Measurements from ENCODE around the gene NEFH. TPM values are rescaled to one million over a fixed set of nuclear protein-coding genes. Genes with fewer than 3 reads are reported as not detected.

The NEFH gene
- 0.56 and 0.63 TPM in 2 replicates for total RNA-seq

GRCh38 chr22:29479417-29480261 is at the start of gene NEFH:
Gene NEFH (plus strand): TSS chr22:29480218. CDS start chr22:29480263, 45 bp downstream.

DNA sequence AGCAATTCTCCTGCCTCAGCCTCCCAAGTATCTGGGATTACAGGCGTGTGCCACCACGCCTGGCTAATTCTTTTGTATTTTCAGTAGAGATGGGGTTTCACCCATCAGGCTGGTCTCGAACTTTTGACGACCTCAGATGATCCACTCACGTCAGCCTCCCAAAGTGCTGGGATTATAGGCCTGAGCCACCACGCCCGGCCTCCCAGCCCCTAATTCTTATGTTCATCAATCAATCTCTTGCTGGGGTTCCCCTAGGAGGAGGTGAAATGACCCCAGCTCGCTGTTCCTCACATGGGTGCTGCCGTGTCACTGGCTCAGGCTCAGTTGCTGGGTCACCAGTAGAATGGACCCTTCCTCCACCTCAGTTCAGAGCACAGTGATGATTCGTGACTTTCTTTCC is 41.7 kb upstream of the NEFH start, which contains the start of gene RFPL1:
RFPL1 (plus strand) TSS at position 301 of the 400 bp plus-strand sequence.

Other genes with a start within 250 kb of the NEFH start
- 14.5 and 14.7 TPM in 2 replicates for gene RHBDD3, start 212.2 kb upstream of the NEFH start, total RNA-seq
- gene EWSR1, start 211.9 kb upstream of the NEFH start, total RNA-seq, result 140 and 162 TPM in 2 replicates
- gene GAS2L1, start 173.6 kb upstream of the NEFH start, total RNA-seq, result 14.7 and 23.1 TPM in 2 replicates
- gene RASL10A, start 164.5 kb upstream of the NEFH start, total RNA-seq, result 0.09 and 0.72 TPM in 2 replicates
- 87.8 and 98.3 TPM in 2 replicates for gene AP1B1, start 91.6 kb upstream of the NEFH start, total RNA-seq
- gene RFPL1, start 41.6 kb upstream of the NEFH start, total RNA-seq, result not detected in 2 replicates
- gene THOC5, start 73.5 kb downstream of the NEFH start, total RNA-seq, result 49.3 and 53.6 TPM in 2 replicates
- gene NIPSNAP1, start 100.9 kb downstream of the NEFH start, total RNA-seq, result 30.9 and 32.5 TPM in 2 replicates
- 93.5 and 98.7 TPM in 2 replicates for gene NF2, start 123.4 kb downstream of the NEFH start, total RNA-seq
- gene CABP7, start 239.8 kb downstream of the NEFH start, total RNA-seq, result under 0.01 TPM in 2 replicates